ENCODE results near the gene GALNTL6.

Gene GALNTL6

DNA sequence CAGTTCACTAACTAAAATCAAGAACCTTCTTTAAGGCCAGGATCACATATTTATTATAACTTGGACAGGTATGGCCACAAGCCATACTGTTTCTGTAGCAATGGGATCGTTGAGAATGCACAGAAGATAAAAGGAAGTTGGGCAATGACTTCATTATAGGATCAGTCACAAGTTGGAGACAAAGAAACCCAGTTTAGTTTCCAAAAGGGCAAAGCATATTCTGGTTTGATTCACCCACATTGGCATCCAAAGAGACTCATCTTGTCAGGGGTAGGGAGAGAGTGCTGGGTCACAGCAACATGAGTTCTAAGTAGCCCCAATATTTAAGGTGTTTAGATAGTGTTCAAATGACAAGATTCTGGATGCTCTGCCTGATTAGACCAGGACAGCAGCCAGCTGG, 1038.3 kb downstream of the GALNTL6 start:
- no peaks in the 10 kb centered on the region for H4K20me1 ChIP-seq (ENCODE audit: insufficient read depth, low read length, poor library complexity, severe bottlenecking)
- H3K9me3 ChIP-seq (ENCODE audit: insufficient read depth, low read depth, low read length): no peaks in the 10 kb centered on the region
- H3K9me2 ChIP-seq (replicated peaks; ENCODE audit: low read depth, low read length): no peaks in the 10 kb centered on the region
- H3K9ac ChIP-seq (ENCODE audit: low read depth, low read length, poor library complexity, severe bottlenecking): no peak overlapping the region
- H2AFZ ChIP-seq (ENCODE audit: low read length): no peak overlapping the region
- H3K27me3 ChIP-seq (ENCODE audit: insufficient read depth, low read length, poor library complexity, severe bottlenecking): no peaks in the 10 kb centered on the region
- H3K4me1 ChIP-seq (ENCODE audit: insufficient read depth, low read length, poor library complexity, severe bottlenecking): no peaks in the 10 kb centered on the region
- TF ChIP-seq, protein P1, sequence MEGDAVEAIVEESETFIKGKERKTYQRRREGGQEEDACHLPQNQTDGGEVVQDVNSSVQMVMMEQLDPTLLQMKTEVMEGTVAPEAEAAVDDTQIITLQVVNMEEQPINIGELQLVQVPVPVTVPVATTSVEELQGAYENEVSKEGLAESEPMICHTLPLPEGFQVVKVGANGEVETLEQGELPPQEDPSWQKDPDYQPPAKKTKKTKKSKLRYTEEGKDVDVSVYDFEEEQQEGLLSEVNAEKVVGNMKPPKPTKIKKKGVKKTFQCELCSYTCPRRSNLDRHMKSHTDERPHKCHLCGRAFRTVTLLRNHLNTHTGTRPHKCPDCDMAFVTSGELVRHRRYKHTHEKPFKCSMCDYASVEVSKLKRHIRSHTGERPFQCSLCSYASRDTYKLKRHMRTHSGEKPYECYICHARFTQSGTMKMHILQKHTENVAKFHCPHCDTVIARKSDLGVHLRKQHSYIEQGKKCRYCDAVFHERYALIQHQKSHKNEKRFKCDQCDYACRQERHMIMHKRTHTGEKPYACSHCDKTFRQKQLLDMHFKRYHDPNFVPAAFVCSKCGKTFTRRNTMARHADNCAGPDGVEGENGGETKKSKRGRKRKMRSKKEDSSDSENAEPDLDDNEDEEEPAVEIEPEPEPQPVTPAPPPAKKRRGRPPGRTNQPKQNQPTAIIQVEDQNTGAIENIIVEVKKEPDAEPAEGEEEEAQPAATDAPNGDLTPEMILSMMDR (conservative IDR thresholded peaks at IDR 0.05; ENCODE audit: low read length): no peak
- TF ChIP-seq EZH2phosphoT487 (IDR thresholded peaks at IDR 0.05; ENCODE audit: borderline replicate concordance): no peak
- no peaks in the 10 kb centered on the region for H3F3A ChIP-seq (ENCODE audit: low read depth)
- H3K4me3 ChIP-seq (ENCODE audit: low read length, poor library complexity, severe bottlenecking): no peak overlapping the region
- H3K36me3 ChIP-seq (ENCODE audit: insufficient read depth, low read length): no peaks in the 10 kb centered on the region
- no peaks in the 10 kb centered on the region for H3K79me2 ChIP-seq (ENCODE audit: insufficient read depth, low read length)
- no peak overlapping the region for H3K4me2 ChIP-seq (ENCODE audit: low read depth, low read length, poor library complexity, severe bottlenecking)

DNA sequence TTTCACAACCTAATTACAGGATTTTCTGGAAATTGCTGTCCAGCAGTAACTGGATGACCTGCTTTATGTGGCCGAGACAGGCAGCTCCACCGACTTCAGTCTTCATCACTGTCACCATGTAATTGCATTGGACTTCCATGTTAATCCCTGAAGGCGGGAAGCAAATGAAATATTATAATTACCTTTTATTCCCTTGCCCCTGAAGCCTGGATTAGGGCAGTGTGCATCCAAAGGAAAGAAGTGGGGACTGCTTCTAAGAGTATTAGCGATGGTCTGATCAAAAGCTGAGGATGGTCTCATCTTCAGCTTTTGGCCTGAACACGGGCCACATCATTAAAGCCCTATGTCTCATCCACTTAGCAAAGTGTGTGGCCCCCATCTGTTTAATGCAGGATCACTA, 1043.8 kb downstream of the GALNTL6 start:
- no peaks in the 10 kb centered on the region for H3K79me2 ChIP-seq (ENCODE audit: insufficient read depth, low read length)
- no peaks in the 10 kb centered on the region for H3K27me3 ChIP-seq (ENCODE audit: insufficient read depth, low read length, poor library complexity, severe bottlenecking)
- H3K4me1 ChIP-seq (ENCODE audit: insufficient read depth, low read length, poor library complexity, severe bottlenecking): no peaks in the 10 kb centered on the region
- H3F3A ChIP-seq (ENCODE audit: low read depth): no peaks in the 10 kb centered on the region
- no peak overlapping the region for H2AFZ ChIP-seq (ENCODE audit: low read length)
- H3K9me2 ChIP-seq (replicated peaks; ENCODE audit: low read depth, low read length): no peaks in the 10 kb centered on the region
- H3K4me2 ChIP-seq (ENCODE audit: low read depth, low read length, poor library complexity, severe bottlenecking): no peak overlapping the region
- H3K4me3 ChIP-seq (ENCODE audit: low read length, poor library complexity, severe bottlenecking): no peak overlapping the region
- H3K9me3 ChIP-seq (ENCODE audit: insufficient read depth, low read depth, low read length): no peaks in the 10 kb centered on the region
- TF ChIP-seq, protein P1 (conservative IDR thresholded peaks at IDR 0.05; ENCODE audit: low read length): no peak
- no peak for TF ChIP-seq EZH2phosphoT487 (IDR thresholded peaks at IDR 0.05; ENCODE audit: borderline replicate concordance)
- no peaks in the 10 kb centered on the region for H4K20me1 ChIP-seq (ENCODE audit: insufficient read depth, low read length, poor library complexity, severe bottlenecking)
- no peak overlapping the region for H3K9ac ChIP-seq (ENCODE audit: low read depth, low read length, poor library complexity, severe bottlenecking)
- no peaks in the 10 kb centered on the region for H3K36me3 ChIP-seq (ENCODE audit: insufficient read depth, low read length)

DNA sequence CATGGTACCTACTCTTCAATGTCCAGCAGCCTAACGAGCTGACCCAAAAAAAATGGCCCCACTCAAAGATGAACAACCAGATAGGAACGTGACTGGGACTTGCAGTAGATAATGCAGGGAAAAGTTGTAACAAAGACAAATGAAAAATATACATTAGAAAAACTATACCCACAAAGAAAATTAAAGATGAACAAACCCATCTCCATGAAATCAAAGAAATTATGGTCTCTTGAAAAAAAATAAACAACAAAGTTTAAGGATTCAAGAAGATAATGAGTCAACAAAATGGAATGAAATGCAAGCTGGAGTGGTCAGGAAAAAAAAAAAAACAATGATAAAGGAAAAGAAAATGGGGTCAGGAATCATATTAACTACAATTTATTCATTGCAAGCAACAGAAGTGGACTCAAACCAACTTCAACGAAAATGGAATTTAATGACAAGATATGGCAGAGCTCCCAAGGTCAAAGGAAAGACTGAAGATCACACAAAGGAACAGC, 1045.6 kb downstream of the GALNTL6 start:
- Histone ChIP-seq H3K79me2 (ENCODE audit: insufficient read depth, low read length) (no peaks in the 10 kb centered on the region), H3K4me2 (ENCODE audit: low read depth, low read length, poor library complexity, severe bottlenecking) (no peak overlapping the region), H2AFZ (ENCODE audit: low read length) (no peak overlapping the region), H3K36me3 (ENCODE audit: insufficient read depth, low read length) (no peaks in the 10 kb centered on the region), H3K9me2 (replicated peaks; ENCODE audit: low read depth, low read length) (no peaks in the 10 kb centered on the region), H3K4me3 (ENCODE audit: low read length, poor library complexity, severe bottlenecking) (no peak overlapping the region), H3K27me3 (ENCODE audit: insufficient read depth, low read length, poor library complexity, severe bottlenecking) (no peaks in the 10 kb centered on the region), H4K20me1 (ENCODE audit: insufficient read depth, low read length, poor library complexity, severe bottlenecking) (no peaks in the 10 kb centered on the region), H3K9ac (ENCODE audit: low read depth, low read length, poor library complexity, severe bottlenecking) (no peak overlapping the region), H3K9me3 (ENCODE audit: insufficient read depth, low read depth, low read length) (no peaks in the 10 kb centered on the region), H3F3A (ENCODE audit: low read depth) (no peaks in the 10 kb centered on the region), H3K4me1 (ENCODE audit: insufficient read depth, low read length, poor library complexity, severe bottlenecking) (no peaks in the 10 kb centered on the region)
- TF ChIP-seq, protein P1 (conservative IDR thresholded peaks at IDR 0.05; ENCODE audit: low read length): no peak
